HFFc6 (cell line): ENCODE measurements around the gene CACNA1D. TPM values are rescaled to one million over a fixed set of nuclear protein-coding genes. Genes with fewer than 3 reads are reported as not detected.

Experiments
- DNase-seq: peaks from one replicate; pipeline ENCODE4 v3.0.0-alpha.2; 2018
- H3K27ac Mint-ChIP-seq: 2 replicates; pipeline ENCODE4 v1.8.0; 2020; ENCODE audit warnings: mild to moderate bottlenecking, mixed read lengths
- H3K27me3 Mint-ChIP-seq: 2 replicates; pipeline ENCODE4 v1.8.0; 2021; ENCODE audit warnings: mild to moderate bottlenecking, moderate library complexity, mixed read lengths; ENCODE audit not compliant: insufficient read depth
- H3K36me3 Mint-ChIP-seq: 2 replicates; pipeline ENCODE4 v1.8.0; 2021; ENCODE audit warnings: low read depth, mixed read lengths
- H3K4me1 Mint-ChIP-seq: 2 replicates; pipeline ENCODE4 v1.8.0; 2020; ENCODE audit warnings: low read depth, mixed read lengths
- H3K4me3 Mint-ChIP-seq: 2 replicates; pipeline ENCODE4 v1.8.0; 2020; ENCODE audit warnings: mild to moderate bottlenecking, moderate library complexity, mixed read lengths
- H3K9me3 Mint-ChIP-seq: 2 replicates; pipeline ENCODE4 v1.8.0; 2020; ENCODE audit warnings: mild to moderate bottlenecking, mixed read lengths
- total RNA-seq, 6 experiments: library from RNA; stranded (reverse); fragmentation: NEBNext Ultra II Directional; extraction: Animal tissue kit (Norgen Biotek cat#: 25700); gene quantifications; 2 replicates in 1 of 6; 3 replicates in 5 of 6; pipeline ENCODE4 v1.2.3, GENCODE V29; 2021
- TF ChIP-seq, protein P1 (sequence below): fragments of 200-600 bp; sonication (generic); IDR thresholded peaks from 2 replicates; pipeline ENCODE4 v1.5.0; 2021; ENCODE audit warnings: antibody characterized with exemption, mild to moderate bottlenecking

The CACNA1D gene
- total RNA-seq, 6 experiments from 2014 or later, result 0.09 TPM; not detected in 5

DNA sequence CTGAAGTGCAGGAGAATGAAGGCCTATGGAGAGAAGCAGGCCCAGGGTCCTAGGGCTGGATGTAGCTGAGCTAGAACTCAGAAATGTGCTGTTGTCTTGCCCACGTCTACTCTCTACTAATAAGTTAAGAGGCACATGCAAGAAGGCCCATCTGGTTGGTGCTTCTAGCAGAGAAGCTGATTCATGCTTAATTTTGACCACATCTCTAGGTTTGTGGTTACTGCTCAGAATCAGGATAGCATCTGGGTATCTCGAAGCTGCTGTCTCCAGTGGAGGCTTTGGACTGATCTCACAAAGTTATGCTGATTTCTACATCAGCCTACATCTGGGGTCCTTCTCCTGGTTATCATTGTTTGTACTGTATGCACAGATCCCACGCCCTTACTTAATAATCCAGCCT lies 87.3 kb downstream of the CACNA1D start:
- TF ChIP-seq, protein P1, sequence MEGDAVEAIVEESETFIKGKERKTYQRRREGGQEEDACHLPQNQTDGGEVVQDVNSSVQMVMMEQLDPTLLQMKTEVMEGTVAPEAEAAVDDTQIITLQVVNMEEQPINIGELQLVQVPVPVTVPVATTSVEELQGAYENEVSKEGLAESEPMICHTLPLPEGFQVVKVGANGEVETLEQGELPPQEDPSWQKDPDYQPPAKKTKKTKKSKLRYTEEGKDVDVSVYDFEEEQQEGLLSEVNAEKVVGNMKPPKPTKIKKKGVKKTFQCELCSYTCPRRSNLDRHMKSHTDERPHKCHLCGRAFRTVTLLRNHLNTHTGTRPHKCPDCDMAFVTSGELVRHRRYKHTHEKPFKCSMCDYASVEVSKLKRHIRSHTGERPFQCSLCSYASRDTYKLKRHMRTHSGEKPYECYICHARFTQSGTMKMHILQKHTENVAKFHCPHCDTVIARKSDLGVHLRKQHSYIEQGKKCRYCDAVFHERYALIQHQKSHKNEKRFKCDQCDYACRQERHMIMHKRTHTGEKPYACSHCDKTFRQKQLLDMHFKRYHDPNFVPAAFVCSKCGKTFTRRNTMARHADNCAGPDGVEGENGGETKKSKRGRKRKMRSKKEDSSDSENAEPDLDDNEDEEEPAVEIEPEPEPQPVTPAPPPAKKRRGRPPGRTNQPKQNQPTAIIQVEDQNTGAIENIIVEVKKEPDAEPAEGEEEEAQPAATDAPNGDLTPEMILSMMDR, result no peak
- Mint-ChIP-seq H3K4me3 (no peak overlapping the region), H3K27ac (no peak overlapping the region), H3K36me3 (no peaks in the 10 kb centered on the region), H3K4me1 (no peaks in the 10 kb centered on the region), H3K27me3 (peaks cover 14% of the 10 kb centered on the region), H3K9me3 (no peaks in the 10 kb centered on the region)
- DNase-seq, result peak; percentile 44

DNA sequence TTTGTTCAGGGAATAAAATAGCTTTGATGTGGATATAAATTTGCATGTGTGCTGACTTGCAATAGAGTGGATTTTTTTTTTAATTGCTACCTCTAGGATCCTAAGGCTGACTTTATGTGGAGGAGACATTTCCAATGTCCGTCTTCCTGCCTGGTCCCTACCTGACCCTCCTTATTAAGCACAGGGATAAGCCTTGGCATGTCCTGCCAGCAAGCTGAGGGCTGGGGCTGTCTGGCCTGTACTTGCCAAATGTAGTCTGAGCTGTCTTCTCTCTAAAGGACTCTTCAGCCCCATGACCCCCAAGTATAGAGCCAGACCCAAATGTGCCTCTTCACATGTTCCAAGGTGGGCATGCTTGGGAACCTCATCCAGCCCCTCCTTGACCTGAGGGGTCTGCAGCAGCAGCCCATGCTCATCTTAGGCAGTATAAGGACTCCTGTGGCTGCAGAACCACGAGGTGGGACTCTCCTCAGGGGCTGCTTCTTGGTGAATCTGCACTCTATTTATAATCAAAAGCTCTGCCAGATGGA lies 88.8 kb downstream of the CACNA1D start:
- no peaks in the 10 kb centered on the region for H3K4me1 Mint-ChIP-seq
- no peaks in the 10 kb centered on the region for H3K9me3 Mint-ChIP-seq
- H3K36me3 Mint-ChIP-seq, result no peaks in the 10 kb centered on the region
- H3K4me3 Mint-ChIP-seq, result no peak overlapping the region
- H3K27me3 Mint-ChIP-seq, result peaks cover 18% of the 10 kb centered on the region
- DNase-seq, result no peak
- no peak overlapping the region for H3K27ac Mint-ChIP-seq
- TF ChIP-seq, protein P1, result no peak

DNA sequence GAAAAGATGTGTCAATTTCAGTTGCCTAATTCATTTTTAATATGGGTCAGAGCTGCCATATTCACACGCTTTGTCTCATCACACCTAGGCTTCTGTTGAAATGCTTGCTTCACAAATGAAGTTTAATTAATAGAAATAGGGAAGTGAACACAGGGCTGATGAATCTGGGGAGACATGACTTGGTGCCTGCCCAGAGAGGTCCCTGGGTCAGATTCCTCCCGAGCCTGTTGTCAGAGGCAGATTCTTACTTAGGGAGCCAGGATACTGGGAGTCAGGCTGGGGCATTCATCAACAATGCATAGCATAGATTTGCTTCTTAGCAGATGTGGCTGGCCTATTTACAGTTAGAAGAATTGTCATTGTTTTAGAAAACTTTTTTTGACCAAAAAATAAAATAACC lies 90.6 kb downstream of the CACNA1D start:
- peaks cover 17% of the 10 kb centered on the region for H3K27me3 Mint-ChIP-seq
- no peak overlapping the region for H3K4me3 Mint-ChIP-seq
- H3K36me3 Mint-ChIP-seq, result no peaks in the 10 kb centered on the region
- no peaks in the 10 kb centered on the region for H3K9me3 Mint-ChIP-seq
- H3K27ac Mint-ChIP-seq, result no peak overlapping the region
- no peak for DNase-seq
- TF ChIP-seq, protein P1, result no peak
- no peaks in the 10 kb centered on the region for H3K4me1 Mint-ChIP-seq

DNA sequence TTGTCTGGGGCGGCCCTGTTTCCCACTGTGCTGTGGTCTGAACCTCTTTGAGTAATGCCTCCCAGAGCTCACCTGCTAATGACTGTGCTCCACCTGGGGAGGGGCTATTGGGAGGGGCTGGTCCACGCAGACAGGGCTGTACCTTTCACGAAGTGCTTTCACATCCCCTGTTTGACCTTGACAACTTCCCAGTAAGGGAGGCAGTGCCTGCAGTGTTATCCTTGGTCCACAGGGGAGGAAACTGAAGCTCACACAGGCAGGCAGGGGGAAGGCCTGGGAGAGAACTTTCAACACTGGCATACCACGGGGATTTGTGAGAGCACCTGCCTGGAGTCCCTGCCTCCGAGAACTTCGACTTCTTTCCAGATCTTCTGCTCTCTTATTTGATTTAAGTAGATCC lies 91.2 kb downstream of the CACNA1D start:
- no peak for DNase-seq
- Mint-ChIP-seq H3K4me3 (no peak overlapping the region), H3K27ac (no peak overlapping the region), H3K27me3 (peaks cover 17% of the 10 kb centered on the region), H3K36me3 (no peaks in the 10 kb centered on the region), H3K4me1 (no peaks in the 10 kb centered on the region), H3K9me3 (no peaks in the 10 kb centered on the region)
- TF ChIP-seq, protein P1, result no peak

DNA sequence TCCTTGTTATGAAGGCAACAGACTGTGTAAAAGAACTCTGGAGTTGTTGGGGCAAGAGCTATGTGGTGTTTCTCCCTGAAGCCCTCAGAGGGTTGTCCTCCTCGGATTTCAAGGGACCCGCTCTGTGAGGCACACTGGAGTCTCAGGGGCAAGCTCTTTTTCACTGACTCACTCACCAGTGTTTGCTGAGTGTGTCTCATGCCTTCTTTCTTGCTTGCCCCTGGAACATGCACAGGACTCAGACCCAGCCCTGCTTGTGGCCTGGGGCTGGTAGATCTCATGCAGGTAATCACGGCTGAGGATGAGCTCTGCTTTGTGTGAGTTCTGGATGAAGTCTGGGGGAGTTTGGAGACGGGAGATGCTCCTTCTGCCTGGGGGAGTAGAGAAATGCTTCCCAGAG lies 93.7 kb downstream of the CACNA1D start:
- TF ChIP-seq, protein P1, result no peak
- Mint-ChIP-seq H3K27me3 (peaks cover 17% of the 10 kb centered on the region), H3K36me3 (no peaks in the 10 kb centered on the region), H3K27ac (no peak overlapping the region), H3K9me3 (no peaks in the 10 kb centered on the region), H3K4me1 (no peaks in the 10 kb centered on the region), H3K4me3 (no peak overlapping the region)
- no peak for DNase-seq

DNA sequence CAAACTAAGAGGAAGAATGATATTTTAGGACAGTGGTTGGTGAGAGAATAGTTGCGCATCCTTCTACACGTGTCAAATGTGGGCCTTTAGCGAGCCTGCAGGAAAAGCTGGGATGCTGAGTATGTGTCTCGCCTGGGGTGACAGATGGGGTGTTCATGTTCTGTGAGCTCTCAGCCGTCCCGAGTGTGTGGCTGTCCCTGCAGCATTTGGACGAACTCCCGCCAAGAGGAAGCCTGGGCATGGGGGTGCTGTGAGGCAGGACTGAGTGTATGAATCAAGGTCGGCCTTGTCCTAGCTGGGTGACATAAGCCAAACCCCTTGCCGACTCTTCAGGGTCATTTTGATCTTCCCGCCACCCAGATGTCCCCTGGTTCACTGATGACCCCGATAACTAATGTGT lies 94.8 kb downstream of the CACNA1D start:
- Mint-ChIP-seq H3K9me3 (no peaks in the 10 kb centered on the region), H3K4me3 (no peak overlapping the region), H3K4me1 (no peaks in the 10 kb centered on the region), H3K27ac (no peak overlapping the region), H3K27me3 (peaks cover 22% of the 10 kb centered on the region), H3K36me3 (no peaks in the 10 kb centered on the region)
- DNase-seq, result no peak
- TF ChIP-seq, protein P1, result no peak
